Measurements from ENCODE around the gene GBP2.

- TF ChIP-seq POLR2A (IDR thresholded peaks at IDR 0.05; ENCODE audit: low read depth, low read length) (no peak), POLR2AphosphoS5 (IDR thresholded peaks at IDR 0.05; ENCODE audit: low read depth, low read length) (no peak), TAF1 (IDR thresholded peaks at IDR 0.05; ENCODE audit: low read depth, low read length) (no peak), POU2F2 (IDR thresholded peaks at IDR 0.05; ENCODE audit: low read depth, low read length) (no peak)
These were observed 21.8 kb downstream of the GBP2 start for GRCh38 chr1:89104147-89104546.

All from GM12891 (cell line).